HUDEP-2 (cell line): ENCODE measurements around the gene FAM219A.
"Not testable (repeated sequence)": the region's sequence is repeated elsewhere in the genome, so short reads cannot be mapped to it uniquely, and the experiment has no call there.

Experiments used
- DNase-seq, 76 experiments: peaks; one replicate each; lab custom pipeline; 2025; ENCODE audit not compliant: unreplicated experiment in 76 of 76; lab: John Stamatoyannopoulos, UW

Gene FAM219A

DNA sequence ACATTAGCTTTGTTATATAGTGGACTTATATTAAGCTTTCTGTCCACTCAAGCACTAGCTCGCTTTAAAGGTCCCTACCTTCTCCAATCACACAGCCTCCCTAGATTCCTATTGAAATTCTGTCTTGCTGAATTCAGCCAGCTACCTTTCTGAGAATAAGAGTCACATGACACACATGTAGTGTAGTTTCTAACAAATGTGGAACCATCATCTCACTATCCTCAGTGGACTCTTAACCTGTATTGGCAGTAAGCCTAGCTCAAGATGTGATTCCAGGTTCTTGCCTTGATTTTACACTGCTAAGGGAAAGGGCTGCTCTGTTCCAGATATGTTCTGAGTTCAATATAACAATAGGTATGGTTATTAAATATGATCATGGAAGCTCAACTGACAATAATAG, 11.4 kb downstream of the FAM219A start:
- no peak for DNase-seq

DNA sequence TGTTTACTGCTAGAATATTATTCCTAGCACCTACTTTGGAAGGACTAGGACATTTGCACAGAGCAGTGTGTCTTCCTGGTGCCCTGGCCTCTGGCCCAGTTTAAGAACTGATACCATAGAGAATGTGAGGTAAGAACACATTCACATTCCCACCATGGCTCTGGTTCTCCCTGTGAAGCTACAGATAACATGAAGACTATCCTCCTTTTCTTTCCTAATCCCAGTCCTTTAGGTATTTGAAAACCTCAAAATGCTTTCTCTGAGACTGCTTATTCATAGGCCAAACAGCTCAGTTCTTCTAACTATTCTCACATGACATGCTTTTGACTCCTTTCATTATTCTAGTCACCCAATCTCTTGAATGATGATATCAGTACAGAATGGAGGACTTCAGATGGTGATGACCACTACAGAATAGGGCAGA, 11.9 kb downstream of the FAM219A start:
- DNase-seq, result no peak

DNA sequence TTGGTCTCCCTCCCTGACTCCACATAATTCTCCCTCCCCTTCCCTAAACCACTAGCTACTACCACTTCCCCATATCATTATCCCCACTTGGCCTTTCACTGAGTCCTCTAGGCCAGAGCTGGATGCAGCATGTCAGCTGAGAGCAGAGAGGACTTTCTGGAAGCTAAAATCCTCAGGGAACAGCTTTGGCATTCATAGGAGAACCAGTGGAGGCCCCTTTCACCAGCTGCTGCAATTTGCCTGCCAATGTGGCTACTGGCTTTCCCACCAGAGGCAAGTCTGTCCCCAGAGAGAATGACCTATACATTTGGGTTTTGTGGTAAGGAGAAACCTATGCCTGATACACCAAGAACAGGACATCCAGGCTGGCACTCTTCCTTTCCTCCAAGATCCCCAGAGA, 14.4 kb downstream of the FAM219A start:
- no peak for DNase-seq

DNA sequence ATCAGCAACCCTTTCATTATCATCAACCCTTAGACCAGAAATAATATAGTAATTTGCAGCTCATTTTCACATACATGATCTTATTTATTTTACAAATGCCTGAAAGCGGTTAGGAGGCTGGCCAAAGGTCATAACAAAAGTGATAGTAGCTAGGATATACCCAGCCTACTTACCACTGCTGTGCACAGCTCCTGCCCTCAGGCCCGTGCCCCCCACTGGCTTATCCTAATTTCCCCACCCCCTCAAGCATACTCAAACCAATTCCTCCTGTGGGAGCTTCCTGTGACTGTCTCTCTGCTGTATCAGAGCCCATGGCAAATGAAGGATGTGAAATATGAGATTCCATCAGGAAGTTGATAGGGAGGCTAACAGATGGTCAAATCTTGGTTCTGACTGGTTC, 14.8 kb downstream of the FAM219A start:
- no peak for DNase-seq

DNA sequence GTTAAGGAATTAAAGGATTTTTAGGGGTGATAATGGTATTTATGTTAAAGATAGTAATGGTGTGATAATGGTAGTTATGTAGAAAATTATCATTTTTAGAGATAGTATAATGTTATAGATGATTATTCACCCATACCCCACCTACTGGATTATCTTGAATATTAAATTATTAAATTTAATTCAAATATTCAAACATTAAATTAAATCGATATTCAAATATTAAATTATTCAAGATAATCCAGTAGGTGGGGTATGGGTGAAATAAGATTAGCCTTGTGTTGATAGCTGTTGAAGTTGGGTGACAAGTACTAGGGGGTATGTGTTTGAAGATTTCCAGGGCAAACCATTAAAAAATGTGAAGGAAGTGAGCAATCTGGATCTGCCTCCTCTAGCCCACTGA, 15.6 kb downstream of the FAM219A start:
- no peak for DNase-seq

DNA sequence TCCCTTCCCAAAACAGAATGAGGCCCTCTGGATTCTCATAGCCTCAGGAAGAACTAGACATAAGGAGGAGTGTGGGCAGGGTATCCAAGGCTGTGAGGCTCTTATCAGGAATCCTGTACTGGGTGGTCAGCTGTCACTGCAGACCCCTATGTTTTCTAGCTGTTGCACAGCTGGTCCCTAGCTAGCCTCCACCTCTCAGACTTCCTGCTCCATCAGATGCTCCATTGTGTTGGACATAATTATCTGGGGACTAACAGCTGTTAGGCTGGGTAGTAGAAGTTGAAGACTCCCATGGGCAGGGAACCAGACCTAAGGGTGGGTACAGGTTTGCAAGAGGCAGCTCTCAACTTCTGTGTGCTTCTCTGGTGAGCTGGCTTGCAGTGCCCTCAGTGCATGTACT, 18.4 kb downstream of the FAM219A start:
- DNase-seq, result no peak

DNA sequence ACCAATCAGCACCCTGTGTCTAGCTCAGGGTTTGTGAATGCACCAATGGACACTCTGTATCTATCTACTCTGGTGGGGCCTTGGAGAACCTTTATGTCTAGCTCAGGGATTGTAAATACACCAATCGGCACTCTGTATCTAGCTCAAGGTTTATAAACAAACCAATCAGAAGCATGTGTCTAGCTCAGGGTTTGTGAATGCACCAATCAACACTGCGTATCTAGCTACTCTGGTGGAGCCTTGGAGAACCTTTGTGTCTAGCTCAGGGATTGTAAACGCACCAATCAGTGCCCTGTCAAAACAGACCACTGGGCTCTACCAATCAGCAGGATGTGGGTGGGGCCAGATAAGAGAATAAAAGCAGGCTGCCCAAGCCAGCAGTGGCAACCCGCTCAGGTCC, 19.9 kb downstream of the FAM219A start:
- DNase-seq, result not testable (repeated sequence)

DNA sequence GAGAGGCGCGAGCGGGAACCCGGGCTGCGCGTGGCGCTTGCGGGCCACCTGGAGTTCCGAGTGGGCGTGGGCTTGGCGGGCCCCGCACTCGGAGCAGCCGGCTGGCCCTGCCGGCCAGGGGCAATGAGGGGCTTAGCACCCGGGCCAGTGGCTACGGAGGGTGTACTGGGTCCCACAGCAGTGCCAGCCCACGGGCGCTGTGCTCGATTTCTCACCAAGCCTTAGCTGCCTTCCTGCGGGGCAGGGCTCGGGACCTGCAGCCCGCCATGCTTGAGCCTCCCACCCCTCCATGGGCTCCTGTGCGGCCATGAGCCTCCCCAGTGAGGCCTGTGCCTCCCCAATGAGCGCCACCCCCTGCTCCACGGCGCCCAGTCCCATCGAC, 20.5 kb downstream of the FAM219A start:
- DNase-seq, result not testable (repeated sequence)

DNA sequence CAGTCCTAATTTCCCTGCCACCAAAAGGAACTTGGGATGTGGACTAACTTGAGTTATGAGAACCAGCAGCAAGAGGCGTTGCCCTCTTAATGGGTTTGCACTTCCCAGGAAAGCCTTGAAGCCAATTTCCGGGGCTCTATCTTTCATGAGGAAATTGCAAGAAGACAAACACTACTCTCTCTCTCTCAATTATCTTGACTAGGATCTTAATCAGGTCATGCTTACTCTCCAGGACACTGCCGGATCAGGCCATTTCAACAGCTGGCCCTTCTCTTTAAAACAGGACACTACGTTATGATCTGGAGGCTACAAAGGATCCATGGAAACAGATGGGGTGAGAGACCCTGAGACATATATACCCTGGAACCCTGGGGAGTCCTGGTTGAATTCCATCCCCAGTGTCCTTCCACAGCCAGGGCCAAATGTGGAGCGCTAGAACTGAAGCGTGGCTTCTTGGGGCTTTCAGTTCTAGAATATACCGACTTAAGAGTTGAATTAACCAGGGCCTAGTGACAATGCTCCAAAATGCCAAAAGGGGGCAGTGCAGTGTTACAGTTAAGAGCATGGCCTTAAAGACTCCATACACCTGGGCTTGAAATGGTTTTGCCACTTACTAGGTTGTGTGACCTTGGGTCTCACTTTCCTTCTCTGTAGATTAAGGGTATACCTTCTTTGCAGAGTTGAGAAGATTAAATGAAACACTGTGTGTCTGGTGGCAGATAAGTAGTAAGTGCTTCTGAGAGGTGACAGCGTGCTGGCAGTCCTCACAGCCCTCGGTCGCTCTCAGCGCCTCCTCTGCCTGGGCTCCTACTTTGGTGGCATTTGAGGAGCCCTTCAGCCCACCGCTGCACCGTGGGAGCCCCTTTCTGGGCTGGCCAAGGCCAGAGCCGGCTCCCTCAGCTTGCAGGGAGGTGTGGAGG, 21.1 kb downstream of the FAM219A start:
- DNase-seq, result peak in 41 of 76 experiments; percentile 3 to 62 (median 23)

DNA sequence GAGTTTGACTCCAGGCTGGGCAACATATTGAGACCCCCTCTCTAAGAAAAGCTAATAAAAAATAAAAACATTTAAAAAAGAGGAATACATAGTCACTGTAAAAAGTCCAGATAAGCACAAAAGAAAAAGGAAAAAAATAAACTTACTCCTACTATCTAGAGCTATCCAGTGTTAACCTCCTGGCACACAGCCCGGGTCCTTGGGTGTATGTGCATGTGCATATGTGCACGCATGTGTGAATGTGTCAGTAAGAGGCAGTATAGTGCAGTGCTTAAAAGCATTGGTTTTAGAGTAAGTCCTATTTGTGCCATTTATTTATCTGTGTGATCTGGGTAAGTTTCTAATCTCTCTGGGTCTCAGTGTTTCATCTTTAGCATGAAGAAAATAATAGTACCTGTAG, 26.7 kb downstream of the FAM219A start:
- no peak for DNase-seq

DNA sequence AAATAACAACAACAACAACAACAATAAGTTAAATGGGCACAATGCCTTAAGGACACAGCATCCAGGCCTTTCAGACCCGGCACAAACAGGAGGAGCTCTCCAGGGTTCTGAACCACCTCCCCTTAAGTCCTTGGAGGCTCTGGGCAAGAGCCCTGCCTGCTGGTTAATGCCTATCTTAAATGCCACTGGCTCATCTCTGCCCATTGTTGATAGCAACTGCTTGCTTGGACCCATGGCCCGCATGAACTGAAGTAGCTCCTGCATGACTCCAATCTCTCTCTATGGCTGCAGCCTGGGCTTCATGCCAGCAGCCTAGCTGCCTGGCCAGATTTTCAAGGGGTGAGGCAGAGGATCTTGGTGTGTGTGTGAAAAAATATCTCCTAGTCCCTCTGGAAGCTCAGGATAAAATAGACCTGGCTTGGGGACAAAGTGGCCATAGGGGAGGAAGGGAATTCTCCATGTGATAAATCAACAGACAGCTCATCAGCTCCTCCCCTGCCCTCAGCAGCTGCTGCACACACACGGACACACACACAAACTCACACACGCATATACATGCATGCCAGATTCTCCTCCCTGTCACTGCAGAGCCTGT, 27.4 kb downstream of the FAM219A start:
- peak in 52 of 76 experiments; percentile 4 to 68 (median 31) for DNase-seq

DNA sequence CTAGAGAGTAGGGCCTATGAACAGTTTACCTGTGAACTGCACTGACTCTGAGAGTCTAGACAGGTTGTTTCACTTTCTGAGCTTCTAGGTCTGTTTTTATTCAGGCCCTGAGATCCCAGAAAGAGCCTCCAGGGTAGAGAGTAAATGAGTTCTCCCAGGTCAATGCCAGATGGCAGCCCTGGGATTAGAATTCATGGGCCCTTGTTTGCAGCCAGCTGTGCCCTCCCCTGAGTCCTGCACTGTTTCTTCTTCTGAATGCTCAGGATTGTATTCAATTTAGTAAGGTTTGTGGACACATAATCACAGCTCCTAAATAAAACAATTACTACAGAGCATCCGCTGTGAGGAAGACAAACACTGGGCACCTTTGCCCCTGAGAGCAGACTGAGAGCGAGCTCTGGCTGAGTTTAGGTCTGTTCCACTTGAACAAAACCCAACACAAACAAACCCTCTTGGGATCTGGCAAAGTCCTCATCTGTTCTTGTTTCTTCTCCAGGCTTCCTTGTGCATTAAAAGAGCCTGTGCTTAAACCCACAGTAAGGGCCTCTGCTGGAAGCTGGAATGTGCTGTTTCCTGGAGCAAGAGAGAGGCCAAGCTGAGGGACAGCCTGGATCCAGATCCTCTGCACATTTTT, 29.9 kb downstream of the FAM219A start:
- no peak for DNase-seq

DNA sequence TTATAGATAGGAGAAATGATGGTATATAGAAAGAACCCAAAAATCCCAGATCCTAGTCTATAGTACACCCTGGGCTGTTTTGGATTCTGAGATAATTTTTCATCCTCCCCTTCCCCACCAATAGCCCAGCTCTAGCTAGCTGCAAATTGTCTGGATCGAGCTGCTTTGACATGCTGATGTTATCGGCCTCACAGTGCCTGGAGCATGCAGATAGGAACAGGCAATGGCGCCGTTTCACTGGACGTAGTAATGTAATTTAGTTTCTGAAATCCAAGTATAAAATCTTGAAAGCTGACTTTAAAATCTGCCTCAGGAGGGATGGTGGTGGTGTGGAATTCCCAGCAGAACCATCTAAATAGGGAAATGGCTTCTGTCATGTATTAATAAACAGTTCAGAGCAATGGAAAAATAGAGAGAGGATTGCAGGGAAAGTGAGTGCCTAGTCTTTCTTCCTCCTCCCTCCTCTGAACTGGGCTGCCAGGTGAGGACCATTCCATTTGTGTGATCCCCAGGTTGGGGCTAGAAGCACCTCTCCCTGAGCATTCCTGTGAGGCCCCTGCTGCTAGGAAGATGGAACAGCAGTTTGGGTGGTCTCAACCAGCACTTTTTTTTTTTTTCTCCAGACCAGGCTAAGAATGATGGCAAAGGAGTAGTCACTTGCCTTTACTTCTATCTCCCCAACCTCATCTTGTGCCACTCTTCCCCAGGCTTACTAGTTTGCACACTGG, 31.9 kb downstream of the FAM219A start:
- DNase-seq, result peak in 5 of 76 experiments; percentile 1 to 12 (median 2)

DNA sequence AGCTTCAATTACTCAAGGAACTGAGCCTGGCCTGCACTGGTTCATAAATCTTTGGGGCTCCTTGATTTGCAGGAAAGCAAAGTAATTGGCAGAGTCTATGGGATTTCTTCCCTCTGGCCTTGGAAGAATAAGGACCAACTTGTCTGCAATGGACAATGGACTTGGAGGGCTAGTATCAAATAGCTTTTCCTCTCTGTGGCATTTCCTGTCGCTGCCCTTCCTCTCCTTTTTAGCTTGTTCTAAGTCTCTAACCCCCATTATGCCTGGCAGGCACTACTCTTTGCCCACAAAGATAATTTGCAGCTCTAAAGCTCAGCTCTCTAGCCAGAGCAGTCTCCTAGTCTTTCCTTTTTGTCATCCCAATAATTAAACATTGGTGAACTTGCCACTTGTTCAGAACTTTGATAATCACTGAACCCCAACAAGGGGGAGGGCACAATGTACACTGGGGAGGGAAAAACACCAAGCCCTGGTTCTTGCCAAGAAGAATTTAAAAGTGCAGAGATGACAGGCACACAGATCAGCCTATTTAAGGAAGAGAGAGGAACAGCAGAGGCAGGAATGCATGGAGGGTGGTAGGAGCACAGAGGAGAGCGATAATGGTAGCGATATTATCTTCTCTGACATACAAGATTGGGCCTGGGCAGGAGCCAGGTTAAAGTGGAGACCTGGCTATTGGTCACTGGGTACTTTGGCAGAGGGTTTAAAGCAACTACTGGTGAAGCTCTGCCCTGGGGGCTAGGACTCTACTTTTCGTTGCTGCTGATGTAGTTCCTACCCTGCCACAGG, 38.5 kb downstream of the FAM219A start:
- DNase-seq, result no peak

DNA sequence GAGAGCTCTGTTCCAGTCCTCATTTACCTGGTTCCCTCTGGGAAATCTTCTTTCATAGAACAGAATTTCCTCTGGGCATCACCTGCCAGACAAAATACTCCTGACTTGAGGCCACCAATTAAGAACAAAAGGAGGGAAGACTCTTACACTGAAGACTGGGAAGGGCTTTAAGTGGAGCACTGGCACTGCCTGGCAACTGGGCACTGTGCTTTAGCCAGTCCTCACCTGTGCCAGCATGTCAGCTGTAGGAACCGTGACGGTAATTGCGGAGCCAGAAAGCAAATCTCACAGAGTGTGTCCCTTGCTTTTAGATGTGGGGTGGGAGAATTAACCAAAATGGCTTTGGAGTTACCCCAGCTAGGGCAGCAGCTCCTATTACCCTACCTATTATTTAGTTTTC, 40.6 kb downstream of the FAM219A start:
- no peak for DNase-seq

DNA sequence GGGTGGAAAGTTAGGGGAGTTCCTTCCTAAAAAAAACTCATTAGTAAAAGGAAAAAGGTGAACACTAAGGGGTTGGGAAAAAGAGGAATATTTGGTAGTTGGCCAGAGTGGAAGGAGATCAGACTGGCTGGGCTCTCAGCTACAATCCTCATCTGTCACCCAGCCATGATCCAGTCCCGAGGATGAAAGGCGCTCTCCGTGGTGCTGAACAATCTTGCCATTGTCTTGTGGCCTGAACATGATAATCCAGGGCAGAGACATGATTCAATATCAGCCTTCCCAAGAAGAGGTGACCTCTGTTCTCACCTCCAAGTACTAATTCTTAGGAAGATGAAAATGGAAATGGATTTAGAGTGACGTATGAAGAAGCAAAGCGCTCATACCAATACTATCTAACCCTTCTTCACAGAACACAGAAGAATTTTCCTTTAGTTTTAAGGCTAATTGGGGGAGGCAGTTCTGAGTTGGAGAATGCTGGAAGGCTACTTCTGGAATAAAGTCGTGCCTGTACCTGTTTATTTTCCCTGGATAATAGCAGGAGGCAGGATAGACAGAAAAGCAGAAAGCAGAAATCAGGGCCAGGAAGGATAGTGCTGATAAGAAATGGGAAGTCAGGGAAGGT, 45.0 kb downstream of the FAM219A start:
- DNase-seq, result peak in 44 of 76 experiments; percentile 2 to 63 (median 22)

DNA sequence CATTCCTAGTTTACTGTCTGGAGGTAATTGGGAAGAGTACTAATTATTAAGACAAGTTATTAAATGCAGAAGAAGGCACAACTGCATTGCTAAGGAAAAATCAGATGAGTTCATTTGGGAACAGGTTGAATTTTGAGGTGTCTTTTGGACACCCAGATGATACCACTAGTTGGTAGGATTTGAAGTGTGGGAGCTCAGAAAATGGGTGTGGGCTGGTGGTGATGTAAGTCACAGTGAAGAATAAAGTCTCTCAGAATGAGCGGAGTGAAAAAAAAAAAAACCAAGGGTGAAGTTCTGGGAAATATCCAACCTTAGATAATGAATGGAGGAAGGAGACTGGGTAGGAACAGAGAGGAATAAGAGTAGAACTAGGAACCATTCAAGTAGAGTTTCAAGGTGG, 46.0 kb downstream of the FAM219A start:
- DNase-seq, result no peak

DNA sequence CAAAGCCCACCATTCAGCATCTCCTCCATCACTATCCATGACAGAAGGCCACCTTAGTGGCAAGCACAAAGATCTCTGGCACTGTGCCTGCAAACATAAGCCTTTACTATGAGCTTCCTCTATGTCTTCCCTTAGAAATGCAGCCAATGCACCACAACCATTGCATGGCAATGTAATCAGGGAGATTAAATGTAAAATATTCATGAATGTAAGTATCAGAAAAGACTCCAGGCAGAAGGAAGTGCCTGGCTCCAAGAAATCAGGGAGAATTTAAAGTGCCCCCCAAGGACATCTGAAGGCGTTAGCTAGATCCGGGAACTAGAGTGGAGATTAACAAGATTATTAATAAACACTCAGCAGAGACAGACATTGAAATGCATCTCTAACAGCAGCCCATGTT, 49.2 kb downstream of the FAM219A start:
- DNase-seq, result no peak

DNA sequence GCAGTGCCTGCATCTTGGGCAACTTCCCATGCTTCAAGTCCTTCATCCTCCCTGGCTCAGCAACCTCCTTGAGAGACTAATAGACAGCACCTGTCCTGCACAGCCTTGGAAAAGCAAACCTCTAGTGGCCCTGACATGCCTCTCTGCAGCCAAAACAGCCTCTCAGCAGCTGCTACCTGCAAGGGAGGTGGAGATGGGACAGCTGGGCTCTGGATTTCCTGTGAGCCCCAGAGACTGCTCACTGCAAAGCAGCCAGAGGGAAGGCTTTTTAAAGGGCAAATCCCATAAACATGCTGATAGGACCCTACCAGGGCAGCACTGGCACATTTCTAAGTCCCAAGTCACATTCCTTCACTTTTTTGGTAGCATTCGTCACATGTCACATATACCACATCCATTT, 50.2 kb downstream of the FAM219A start:
- no peak for DNase-seq

DNA sequence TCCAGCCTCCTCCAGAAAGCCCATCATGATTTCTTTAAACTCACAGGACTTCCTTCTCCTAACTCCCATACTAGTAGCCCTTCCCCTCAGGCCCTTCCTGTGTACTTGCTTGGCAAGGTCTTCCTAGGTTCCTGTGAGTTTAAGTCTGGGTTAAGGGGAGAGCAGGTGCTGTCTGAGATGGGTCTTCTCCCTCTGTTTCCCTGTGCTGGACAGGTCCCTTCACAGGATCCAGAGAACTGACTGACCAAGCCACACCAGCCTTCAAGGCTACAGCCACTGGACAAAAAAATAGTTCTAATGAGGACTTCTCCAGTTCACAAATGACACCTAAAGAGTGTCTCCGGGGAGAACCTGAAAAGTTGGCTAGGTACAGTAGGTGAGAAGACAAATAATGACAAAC, 52.2 kb downstream of the FAM219A start:
- no peak for DNase-seq
